HepG2 (cell line): ENCODE data around the gene TMEM107. TPM values are rescaled to one million over a fixed set of nuclear protein-coding genes. Genes with fewer than 3 reads are reported as not detected.
A peak's percentile ranks its signal among the peaks of the same experiment; 100 is the strongest.

Source experiments
- CERS6 ChIP-seq: sonication (generic); formaldehyde crosslinking; IDR thresholded peaks from 2 replicates; pipeline ENCODE4 v1.5.0; 2020; ENCODE audit warnings: missing genetic modification reagents
- FOXK2 ChIP-seq: fragments of 450-650 bp; IDR thresholded peaks from 2 replicates; pipeline ENCODE4 v1.6.1; 2016
- FOXO1 ChIP-seq: sonication (generic); formaldehyde crosslinking; IDR thresholded peaks from 2 replicates; pipeline ENCODE4 v1.4.0; 2020; ENCODE audit warnings: missing genetic modification reagents
- GABPB1 ChIP-seq: IDR thresholded peaks from 2 replicates; pipeline ENCODE4 v1.6.1; 2016; ENCODE audit warnings: mild to moderate bottlenecking, missing genetic modification reagents, moderate library complexity, missing compliant biosample characterization
- GPBP1L1 ChIP-seq: sonication (generic); formaldehyde crosslinking; IDR thresholded peaks from 2 replicates; pipeline ENCODE4 v1.5.0; 2020; ENCODE audit warnings: mild to moderate bottlenecking, missing genetic modification reagents
- HNF4G ChIP-seq, 2 experiments: sonication (generic) in 1 of 2; formaldehyde crosslinking in 1 of 2; IDR thresholded peaks; 2 replicates each; pipeline versions ENCODE4 v1.4.0 to v1.6.1; 2011 to 2020; ENCODE audit warnings: borderline replicate concordance in 2 of 2, low read depth in 2 of 2, mild to moderate bottlenecking in 2 of 2, low read length in 1 of 2, missing genetic modification reagents in 1 of 2, moderate library complexity in 1 of 2
- HOXA3 ChIP-seq: sonication (generic); formaldehyde crosslinking; IDR thresholded peaks from 2 replicates; pipeline ENCODE4 v1.5.0; 2020; ENCODE audit warnings: missing genetic modification reagents
- NR2F2 ChIP-seq: IDR thresholded peaks from 2 replicates; pipeline ENCODE4 v1.6.1; 2012; ENCODE audit warnings: low read depth, inconsistent platforms, borderline replicate concordance
- SAP130 ChIP-seq: IDR thresholded peaks from 2 replicates; pipeline ENCODE4 v1.6.1; 2016; ENCODE audit warnings: low read depth
- SKI ChIP-seq: fragments of 450-650 bp; IDR thresholded peaks from one replicate; pipeline ENCODE4 v1.6.1; 2018; ENCODE audit warnings: mild to moderate bottlenecking; ENCODE audit not compliant: partially characterized antibody
- TFE3 ChIP-seq: IDR thresholded peaks from 2 replicates; pipeline ENCODE4 v1.6.1; 2016
- THAP9 ChIP-seq: sonication (generic); formaldehyde crosslinking; IDR thresholded peaks from 2 replicates; pipeline ENCODE4; 2020; ENCODE audit warnings: missing genetic modification reagents, mild to moderate bottlenecking, borderline replicate concordance
- ZBTB42 ChIP-seq: sonication (generic); formaldehyde crosslinking; IDR thresholded peaks from 2 replicates; pipeline ENCODE4 v1.5.0; 2020; ENCODE audit warnings: mild to moderate bottlenecking, missing genetic modification reagents
- ZNF138 ChIP-seq: sonication (generic); formaldehyde crosslinking; IDR thresholded peaks from 2 replicates; pipeline ENCODE4 v1.5.0; 2020; ENCODE audit warnings: mild to moderate bottlenecking, low read depth, missing genetic modification reagents
- ZNF350 ChIP-seq: sonication (generic); formaldehyde crosslinking; IDR thresholded peaks from 2 replicates; pipeline ENCODE4 v1.4.0; 2020; ENCODE audit warnings: mild to moderate bottlenecking, low read depth, missing genetic modification reagents, borderline replicate concordance
- ZNF574 ChIP-seq: sonication (generic); formaldehyde crosslinking; IDR thresholded peaks from 2 replicates; pipeline ENCODE4 v1.4.0; 2020; ENCODE audit warnings: missing genetic modification reagents
- ZNF580 ChIP-seq: IDR thresholded peaks from 2 replicates; pipeline ENCODE4 v1.6.1; 2016; ENCODE audit warnings: low read depth, borderline replicate concordance
- ZNF776 ChIP-seq: sonication (generic); formaldehyde crosslinking; IDR thresholded peaks from 2 replicates; pipeline ENCODE4 v1.4.0; 2020; ENCODE audit warnings: mild to moderate bottlenecking, missing genetic modification reagents
- polyA plus RNA-seq, 8 experiments: library from polyadenylated mRNA; depleted of rRNA in 3 of 8; stranded (reverse) in 7 of 8; unstranded in 1 of 8; fragments of >200 nt; fragmentation: Illumina TruSeq in 4 of 8; extraction: Trizol in 4 of 8; gene quantifications; 2 replicates each; pipeline versions ENCODE4 v1.2.1 to v1.2.3, GENCODE V29; 2011 to 2016; ENCODE audit warnings: low read depth in 4 of 8, missing spikeins in 1 of 8, mixed read lengths in 1 of 8; ENCODE audit not compliant: insufficient read depth in 1 of 8
- total RNA-seq, 5 experiments: library from RNA; depleted of rRNA; stranded (reverse); fragments of >200 nt; fragmentation: Illumina TruSeq; extraction: Trizol; gene quantifications; 2 replicates each; pipeline ENCODE4 v1.2.3, GENCODE V29; 2016; ENCODE audit warnings: low read depth in 1 of 5

The TMEM107 gene
- total and polyA plus RNA-seq, 2 of the 13 experiments (the other 11 are each of a cell fraction or from before 2014, with no cell fraction given): 7.2 to 15.3 TPM

DNA sequence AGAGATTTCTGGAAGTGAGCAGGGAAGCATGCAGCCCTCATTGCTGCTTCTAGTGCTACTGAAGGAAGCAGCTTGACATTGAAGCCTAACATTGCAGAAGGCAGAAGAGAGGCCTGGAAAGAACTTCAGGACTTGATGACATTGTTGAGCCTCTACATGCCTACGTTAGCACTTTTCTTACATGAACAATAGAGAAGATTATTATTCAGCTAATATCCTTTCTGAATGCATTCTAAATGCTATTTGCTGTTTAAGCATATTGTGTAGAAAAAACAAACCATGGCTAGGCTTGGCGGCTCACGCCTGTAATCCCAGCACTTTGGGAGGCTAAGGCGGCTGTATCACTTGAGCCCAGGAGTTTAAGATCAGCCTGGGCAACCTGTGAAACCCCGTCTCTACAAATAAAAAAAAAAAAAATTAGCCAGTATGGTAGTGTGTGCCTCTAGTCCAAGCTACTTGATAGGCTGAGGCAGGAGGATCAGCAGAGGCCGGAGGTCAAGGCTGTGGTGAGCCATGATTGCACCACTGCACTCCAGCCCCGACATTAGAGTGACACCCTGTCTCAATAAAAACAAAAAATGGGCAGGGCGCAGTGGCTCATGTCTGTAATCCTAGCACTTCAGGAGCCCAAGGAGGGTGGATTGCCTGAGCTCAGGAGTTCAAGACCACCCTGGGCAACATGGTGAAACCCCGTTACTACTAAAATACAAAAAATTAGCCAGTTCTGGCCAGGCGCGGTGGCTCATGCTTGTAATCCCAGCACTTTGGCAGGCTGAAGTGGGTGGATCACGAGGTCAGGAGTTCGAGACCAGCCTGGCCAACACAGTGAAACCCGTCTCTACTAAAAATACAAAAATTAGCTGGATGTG lies 36.4 kb upstream of the TMEM107 start (continued):
- peak; percentile 57 for TF ChIP-seq ZNF574 (CRISPR knock-in tag)
- peak; percentile 85 for TF ChIP-seq SKI
- peak; percentile 40; the same call in 1 of the 2 replicates for TF ChIP-seq TFE3 (CRISPR knock-in tag)
- peak; percentile 33; the same call in 1 of the 2 replicates for TF ChIP-seq ZNF350
- TF ChIP-seq GABPB1: peak; percentile 31; the same call in 1 of the 2 replicates
- peak; percentile 72 for TF ChIP-seq SAP130 (CRISPR knock-in tag)
- TF ChIP-seq HOXA3 (CRISPR knock-in tag): peak; percentile 82
- TF ChIP-seq ZNF776: peak; percentile 34; the same call in 1 of the 2 replicates
- TF ChIP-seq HNF4G (IDR thresholded peaks at IDR 0.05; ENCODE audit: borderline replicate concordance, low read depth, low read length): peak; percentile 37; the same call in 1 of the 2 replicates
- 0 out of 2 replicates have a peak, but pooled peaks have one; percentile 29 for TF ChIP-seq HNF4G (CRISPR knock-in tag; IDR thresholded peaks at IDR 0.05; ENCODE audit: borderline replicate concordance, low read depth)
- peak; percentile 76; the same call in 1 of the 2 replicates for TF ChIP-seq FOXO1 (CRISPR knock-in tag)
- TF ChIP-seq NR2F2: peak; percentile 83; the same call in 1 of the 2 replicates
- TF ChIP-seq CERS6 (CRISPR knock-in tag): no peak
- peak; percentile 85; the same call in 1 of the 2 replicates for TF ChIP-seq ZNF580 (CRISPR knock-in tag)
- TF ChIP-seq FOXK2: no peak
- peak; percentile 69; the same call in 1 of the 2 replicates for TF ChIP-seq THAP9 (CRISPR knock-in tag)
- TF ChIP-seq ZNF138: no peak
- TF ChIP-seq GPBP1L1 (CRISPR knock-in tag): no peak
- TF ChIP-seq ZBTB42: no peak
